OCI-LY3 (cell line): Measurements from ENCODE around the gene KIF5C.

ENCODE experiments used
- H2AFZ ChIP-seq: fragments of 200-600, 300-600 bp; shearing (Covaris generic); 2 replicates; pipeline ENCODE4 v1.6.0; 2014; ENCODE audit warnings: antibody characterized with exemption, low read depth, low read length
- H3K27ac ChIP-seq: fragments of 200-600, 300-600 bp; sonication (generic); 2 replicates; pipeline ENCODE4 v1.5.1; 2014; ENCODE audit warnings: mild to moderate bottlenecking, low read length, moderate library complexity, mixed read lengths
- H3K27me3 ChIP-seq: fragments of 200-600, 300-600 bp; sonication (generic); 2 replicates; pipeline ENCODE4 v1.6.1; 2014; ENCODE audit warnings: low read depth, low read length, mixed read lengths
- H3K36me3 ChIP-seq: fragments of 200-600, 300-600 bp; sonication (generic); replicated peaks from 2 replicates; pipeline ENCODE3; 2014; ENCODE audit warnings: low read depth, low read length, mixed read lengths
- H3K4me1 ChIP-seq: fragments of 300-600, 200-600 bp; sonication (generic); 2 replicates; pipeline ENCODE4 v1.6.1; 2014; ENCODE audit warnings: low read length, mixed read lengths
- H3K4me2 ChIP-seq: fragments of 200-600, 300-600 bp; sonication (generic); 2 replicates; pipeline ENCODE4 v1.6.1; 2014; ENCODE audit warnings: low read length, mixed read lengths
- H3K4me3 ChIP-seq: fragments of 300-600, 200-600 bp; sonication (generic); 2 replicates; pipeline ENCODE4 v1.5.1; 2014; ENCODE audit warnings: antibody characterized with exemption, mild to moderate bottlenecking, low read length, moderate library complexity
- H3K79me2 ChIP-seq: fragments of 300-600, 200-600 bp; shearing (Covaris generic); 2 replicates; pipeline ENCODE4 v1.6.1; 2014; ENCODE audit warnings: mild to moderate bottlenecking, low read length, mixed read lengths
- H3K9ac ChIP-seq: fragments of 300-600, 200-600 bp; shearing (Covaris generic); 2 replicates; pipeline ENCODE4 v1.6.0; 2014; ENCODE audit warnings: mild to moderate bottlenecking, low read length, moderate library complexity
- H3K9me3 ChIP-seq: fragments of 200-600, 300-600 bp; shearing (Covaris generic); 2 replicates; pipeline ENCODE4 v1.6.1; 2014; ENCODE audit warnings: low read length, mixed read lengths; ENCODE audit not compliant: insufficient read depth
- H4K20me1 ChIP-seq: fragments of 200-600, 300-600 bp; sonication (generic); 2 replicates; pipeline ENCODE4 v1.6.1; 2016; ENCODE audit warnings: low read length, mixed read lengths; ENCODE audit not compliant: insufficient read depth
- EZH2phosphoT487 ChIP-seq: fragments of 200-600 bp; shearing (Covaris generic); IDR thresholded peaks from 2 replicates; pipeline ENCODE4 v1.6.1; 2018; ENCODE audit warnings: antibody characterized with exemption, mixed run types, low read depth
- TF ChIP-seq, protein P1 (sequence below): fragments of 200-600, 300-600 bp; sonication (generic); IDR thresholded peaks from 2 replicates; pipeline ENCODE4 v1.5.1; 2014; ENCODE audit warnings: antibody characterized with exemption, low read length, low read depth

Gene KIF5C

DNA sequence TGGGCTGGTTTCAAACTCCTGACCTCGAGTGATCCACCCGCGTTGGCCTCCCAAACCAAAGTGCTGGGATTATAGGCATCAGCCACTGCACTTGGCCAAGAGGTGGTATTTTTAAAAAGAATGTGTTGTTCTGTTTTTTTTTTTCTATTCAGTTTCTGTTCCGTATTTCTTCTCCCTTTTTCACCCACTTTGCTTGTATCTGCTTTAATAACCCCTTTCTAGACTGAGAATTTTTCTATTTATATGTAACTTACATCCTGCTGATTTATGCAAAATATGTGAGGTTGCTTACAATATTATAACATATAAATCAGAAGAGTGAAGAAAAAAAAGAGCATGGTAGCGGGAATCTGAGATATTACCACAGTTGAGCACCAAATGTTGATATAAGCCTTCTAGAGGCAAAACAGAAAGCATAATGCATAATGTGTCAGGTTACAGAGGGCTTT lies 146.3 kb downstream of the KIF5C start:
- no peaks in the 10 kb centered on the region for H3K27me3 ChIP-seq
- H3K4me2 ChIP-seq = peak overlapping the region; percentile 61
- H4K20me1 ChIP-seq = no peaks in the 10 kb centered on the region
- H3K79me2 ChIP-seq = no peaks in the 10 kb centered on the region
- H3K9me3 ChIP-seq = no peaks in the 10 kb centered on the region
- no peak overlapping the region; the same call in 1 of the 2 replicates for H3K27ac ChIP-seq
- H3K4me1 ChIP-seq = peaks cover 25% of the 10 kb centered on the region
- TF ChIP-seq, protein P1, sequence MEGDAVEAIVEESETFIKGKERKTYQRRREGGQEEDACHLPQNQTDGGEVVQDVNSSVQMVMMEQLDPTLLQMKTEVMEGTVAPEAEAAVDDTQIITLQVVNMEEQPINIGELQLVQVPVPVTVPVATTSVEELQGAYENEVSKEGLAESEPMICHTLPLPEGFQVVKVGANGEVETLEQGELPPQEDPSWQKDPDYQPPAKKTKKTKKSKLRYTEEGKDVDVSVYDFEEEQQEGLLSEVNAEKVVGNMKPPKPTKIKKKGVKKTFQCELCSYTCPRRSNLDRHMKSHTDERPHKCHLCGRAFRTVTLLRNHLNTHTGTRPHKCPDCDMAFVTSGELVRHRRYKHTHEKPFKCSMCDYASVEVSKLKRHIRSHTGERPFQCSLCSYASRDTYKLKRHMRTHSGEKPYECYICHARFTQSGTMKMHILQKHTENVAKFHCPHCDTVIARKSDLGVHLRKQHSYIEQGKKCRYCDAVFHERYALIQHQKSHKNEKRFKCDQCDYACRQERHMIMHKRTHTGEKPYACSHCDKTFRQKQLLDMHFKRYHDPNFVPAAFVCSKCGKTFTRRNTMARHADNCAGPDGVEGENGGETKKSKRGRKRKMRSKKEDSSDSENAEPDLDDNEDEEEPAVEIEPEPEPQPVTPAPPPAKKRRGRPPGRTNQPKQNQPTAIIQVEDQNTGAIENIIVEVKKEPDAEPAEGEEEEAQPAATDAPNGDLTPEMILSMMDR = no peak
- TF ChIP-seq EZH2phosphoT487 = no peak
- H3K9ac ChIP-seq = no peak overlapping the region
- H2AFZ ChIP-seq = no peak overlapping the region; the same call in 1 of the 2 replicates
- no peaks in the 10 kb centered on the region for H3K36me3 ChIP-seq
- H3K4me3 ChIP-seq = peak overlapping the region; percentile 22; the same call in 1 of the 2 replicates

DNA sequence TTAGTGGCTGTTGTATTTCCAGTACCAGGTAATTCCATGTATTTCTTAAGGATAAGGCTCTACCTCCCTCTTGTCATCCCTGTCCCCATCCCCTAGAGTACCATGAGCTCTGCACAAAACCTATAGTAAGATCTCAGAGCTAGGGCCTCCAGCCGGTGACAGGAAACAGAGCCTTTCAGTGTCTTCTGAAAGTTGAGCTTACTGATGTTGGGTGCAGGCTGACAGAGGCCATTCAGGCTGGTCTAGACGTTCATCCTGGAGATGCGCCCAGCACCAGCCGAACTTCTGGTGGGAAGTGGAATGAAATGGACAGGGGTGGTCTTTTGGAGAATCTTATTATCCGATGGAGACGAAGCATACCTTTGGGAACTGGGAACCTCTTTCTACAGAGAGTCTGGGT lies 146.7 kb downstream of the KIF5C start:
- Histone ChIP-seq H2AFZ (no peak overlapping the region), H3K9me3 (no peaks in the 10 kb centered on the region)

DNA sequence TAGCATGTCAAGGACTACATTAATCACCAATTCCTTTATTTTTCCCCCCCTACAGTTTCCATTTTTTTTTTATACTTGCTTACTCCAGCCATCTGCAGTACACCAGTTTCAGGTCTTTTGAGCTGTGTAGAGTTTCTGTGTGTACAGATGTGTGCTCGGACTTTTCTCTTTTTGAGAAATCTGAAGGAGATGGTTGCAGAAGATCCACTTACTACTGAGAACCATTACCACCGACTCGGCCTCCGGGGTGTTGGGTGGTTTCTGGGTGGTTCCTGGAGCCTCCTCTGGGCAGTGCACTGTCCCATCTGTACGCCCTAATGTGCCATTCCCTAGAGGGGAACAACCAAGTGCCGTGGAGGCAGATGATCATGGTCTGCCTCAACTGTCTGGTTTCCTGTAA lies 148.1 kb downstream of the KIF5C start:
- Histone ChIP-seq H3K9me3 (no peaks in the 10 kb centered on the region), H3K27ac (no peak overlapping the region), H2AFZ (no peak overlapping the region), H3K4me2 (no peak overlapping the region), H4K20me1 (no peaks in the 10 kb centered on the region), H3K4me1 (peaks cover 25% of the 10 kb centered on the region), H3K4me3 (no peak overlapping the region), H3K27me3 (0 out of 2 replicates have a peak, but pooled peaks cover 1% of the 10 kb centered on the region), H3K79me2 (no peaks in the 10 kb centered on the region), H3K36me3 (no peaks in the 10 kb centered on the region), H3K9ac (no peak overlapping the region)
- no peak for TF ChIP-seq EZH2phosphoT487
- TF ChIP-seq, protein P1 = no peak

More for the DNA sequence above, 146.7 kb downstream of the KIF5C start:
- H3K36me3 ChIP-seq = no peaks in the 10 kb centered on the region
- peaks cover 25% of the 10 kb centered on the region for H3K4me1 ChIP-seq
- TF ChIP-seq, protein P1 = no peak
- TF ChIP-seq EZH2phosphoT487 = no peak
- no peaks in the 10 kb centered on the region for H3K27me3 ChIP-seq
- H3K4me3 ChIP-seq = peak overlapping the region; percentile 22; the same call in 1 of the 2 replicates
- H4K20me1 ChIP-seq = no peaks in the 10 kb centered on the region
- H3K79me2 ChIP-seq = no peaks in the 10 kb centered on the region
- no peak overlapping the region for H3K9ac ChIP-seq
- peak overlapping the region; percentile 61 for H3K4me2 ChIP-seq
- no peak overlapping the region; the same call in 1 of the 2 replicates for H3K27ac ChIP-seq

DNA sequence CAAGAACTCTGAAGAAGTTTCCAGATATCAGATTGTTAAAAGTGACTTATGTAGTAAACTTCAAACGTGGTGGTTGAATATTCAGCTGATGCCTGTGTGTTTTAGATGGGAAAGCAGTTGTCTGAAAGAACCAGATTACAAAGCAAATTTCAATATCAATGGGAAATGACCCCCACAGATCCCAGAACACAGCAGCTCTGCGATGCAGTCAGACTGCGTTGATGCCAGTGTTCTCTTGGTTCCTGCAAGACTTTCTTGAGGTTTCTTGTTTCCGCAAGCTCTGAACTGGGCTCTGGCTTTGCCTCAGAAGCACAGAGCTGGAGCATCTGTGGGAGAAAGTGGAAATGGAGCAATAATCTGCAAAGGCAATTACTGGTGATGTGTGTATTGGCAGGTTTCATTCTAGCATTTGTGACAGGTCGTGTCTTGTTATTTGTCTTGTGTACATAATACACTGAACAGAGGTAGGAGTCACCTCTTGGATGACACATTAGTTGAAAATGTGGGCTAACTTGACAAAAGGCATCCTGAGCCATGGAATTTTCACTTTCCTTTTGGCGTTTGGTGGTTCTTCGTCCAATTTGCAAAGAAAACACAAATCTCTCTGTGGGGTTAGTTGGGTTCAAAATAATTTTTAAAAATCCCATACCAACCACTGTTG lies 152.7 kb downstream of the KIF5C start:
- Histone ChIP-seq H2AFZ (no peak overlapping the region), H3K9me3 (no peaks in the 10 kb centered on the region), H3K4me2 (no peak overlapping the region), H3K4me3 (no peak overlapping the region), H3K9ac (no peak overlapping the region), H3K27ac (no peak overlapping the region), H4K20me1 (no peaks in the 10 kb centered on the region), H3K79me2 (no peaks in the 10 kb centered on the region), H3K36me3 (no peaks in the 10 kb centered on the region), H3K4me1 (no peaks in the 10 kb centered on the region), H3K27me3 (peaks cover 13% of the 10 kb centered on the region; the same call in 1 of the 2 replicates)
- TF ChIP-seq, protein P1 = no peak
- TF ChIP-seq EZH2phosphoT487 = no peak
